SIG-M5 treated with dmso at 0.1 percent for 504 hours (cell line): ENCODE data around the gene TSGA10.
"Not testable (repeated sequence)": the region's sequence is repeated elsewhere in the genome, so short reads cannot be mapped to it uniquely, and the experiment has no call there.

Source experiments
- DNase-seq: peaks from one replicate; lab custom pipeline; 2025; ENCODE audit not compliant: unreplicated experiment; lab: John Stamatoyannopoulos, UW

The TSGA10 gene

GRCh38 chr2:99081891-99082290 is 72.9 kb downstream of the TSGA10 start:
- DNase-seq: no peak

- no peak for DNase-seq
These were observed 75.5 kb downstream of the TSGA10 start for GRCh38 chr2:99079226-99079625.

DNA sequence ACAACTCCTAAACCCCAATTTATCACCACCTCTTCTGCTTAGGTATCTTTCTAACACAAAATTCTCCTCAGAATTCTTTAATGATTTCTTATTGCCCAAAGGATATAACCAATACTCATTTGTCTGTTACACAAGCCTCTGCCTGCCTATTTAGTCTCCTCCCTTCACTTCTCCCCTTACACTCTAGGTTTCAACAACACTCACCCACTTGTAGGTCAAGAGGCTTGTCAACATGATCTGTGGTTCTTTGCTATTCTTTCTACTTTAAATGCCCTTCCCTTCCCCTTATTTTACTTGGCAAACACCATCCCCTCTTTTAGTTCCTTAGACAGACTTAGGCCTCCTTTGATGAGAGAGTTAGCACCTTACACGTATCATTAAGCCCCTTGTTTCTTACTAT is 82.2 kb downstream of the TSGA10 start:
- DNase-seq: no peak

GRCh38 chr2:99067871-99068625 is 86.7 kb downstream of the TSGA10 start:
- peak; percentile 59 for DNase-seq

DNA sequence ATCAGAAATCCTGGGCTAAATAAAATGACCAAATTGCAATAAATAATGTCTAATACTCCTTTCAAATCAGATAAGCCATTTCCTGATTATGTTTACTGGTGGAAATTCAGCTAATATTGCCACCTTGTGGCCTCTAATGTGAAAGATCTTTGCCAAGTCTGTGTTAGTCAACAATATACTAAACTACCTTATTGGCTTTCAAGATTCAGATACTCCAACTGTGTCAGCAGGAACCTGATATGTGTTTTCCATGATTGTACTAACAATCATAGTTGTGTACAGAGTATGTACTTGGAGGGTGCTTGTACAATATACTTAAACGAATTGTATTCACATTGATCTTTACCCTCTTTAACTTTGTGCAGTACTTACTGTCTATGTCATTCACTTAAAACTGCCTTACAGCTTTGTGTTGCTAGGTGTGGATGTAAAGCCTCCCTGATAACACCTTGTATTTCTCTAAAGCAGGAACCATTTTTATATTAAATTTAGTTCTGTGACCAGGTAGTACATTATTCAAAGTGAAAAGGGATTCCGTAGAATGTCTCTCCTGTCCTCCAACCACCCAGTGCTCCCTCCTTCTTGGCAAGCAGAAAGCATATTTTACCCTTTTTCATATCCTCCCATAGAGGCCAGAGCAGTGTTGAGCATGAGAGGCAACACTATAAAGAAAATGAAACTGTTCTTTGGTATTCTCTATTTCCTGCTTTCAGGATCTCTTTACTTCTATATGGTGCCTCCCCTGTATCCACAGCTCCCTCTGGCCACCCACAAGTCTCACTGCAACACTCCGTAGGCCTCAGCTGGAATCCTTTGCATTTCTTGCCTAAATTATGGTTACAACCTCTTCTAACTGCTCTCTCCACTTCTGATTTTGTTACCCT is 88.4 kb downstream of the TSGA10 start:
- peak; percentile 88 for DNase-seq

GRCh38 chr2:99049187-99049586 is 105.6 kb downstream of the TSGA10 start:
- DNase-seq: not testable (repeated sequence)

DNA sequence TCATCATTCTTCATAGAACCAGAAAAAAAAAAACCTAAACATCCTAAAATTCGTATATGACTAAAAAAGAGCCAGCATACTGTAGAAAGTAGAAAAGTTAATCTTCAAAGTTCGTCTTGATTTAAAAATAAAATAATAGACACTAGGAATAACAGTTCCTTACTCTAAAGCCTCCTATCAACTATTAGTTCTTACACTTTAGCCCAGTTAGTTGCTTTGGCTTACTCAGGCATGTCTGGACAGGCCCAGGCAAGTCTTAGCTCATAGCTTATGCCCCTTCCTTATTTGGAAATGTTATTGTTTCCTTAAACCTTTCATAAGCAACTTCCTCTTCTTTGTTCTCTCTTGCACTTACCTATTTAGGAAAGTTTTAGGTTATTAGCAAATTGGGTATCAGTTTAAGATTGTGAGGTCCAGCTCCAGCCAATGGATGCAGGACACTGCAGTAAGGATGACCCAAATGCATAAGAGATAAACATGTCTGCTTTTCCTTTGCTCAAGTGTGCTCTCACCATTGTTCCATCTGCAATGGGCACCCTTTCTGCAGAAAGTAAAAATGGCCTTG is 113.9 kb downstream of the TSGA10 start:
- peak; percentile 75 for DNase-seq

DNA sequence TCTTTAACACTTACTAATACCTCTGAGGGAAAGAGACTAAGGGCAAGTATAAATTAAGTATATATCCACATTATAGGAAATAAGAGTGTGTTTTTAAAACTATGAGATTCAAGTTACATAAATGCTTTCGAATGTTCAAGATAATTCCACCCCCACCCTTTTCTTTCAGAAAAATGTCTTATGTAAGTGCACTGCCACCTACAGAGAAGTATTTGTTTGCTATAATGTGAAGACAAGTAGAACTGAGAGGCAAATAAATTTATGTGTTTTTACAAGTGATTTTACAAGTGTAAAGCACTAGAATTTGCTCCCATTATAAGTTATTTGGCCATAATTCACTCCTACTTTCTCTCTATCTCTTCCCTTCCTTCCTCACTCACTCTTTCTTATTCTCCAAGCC is 118.8 kb downstream of the TSGA10 start:
- DNase-seq: peak; percentile 9

DNA sequence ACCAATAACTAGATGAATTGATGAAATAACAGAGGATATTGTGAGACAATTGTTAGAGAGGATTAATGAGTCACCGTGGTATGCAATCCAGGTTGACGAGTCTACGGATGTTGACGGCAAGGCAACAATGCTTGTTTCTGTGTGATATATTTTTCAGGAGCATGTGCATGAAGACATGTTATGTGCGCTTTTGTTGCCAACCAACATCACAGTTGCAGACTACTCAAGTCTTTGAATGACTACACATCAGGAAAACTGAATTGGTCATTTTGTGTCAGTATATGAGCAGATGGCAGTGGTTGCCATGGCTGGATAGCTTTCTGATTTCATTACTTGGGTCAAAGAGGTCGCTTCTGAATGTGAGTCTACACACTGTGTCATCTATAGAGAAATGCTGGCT is 122.0 kb downstream of the TSGA10 start:
- DNase-seq: no peak

DNA sequence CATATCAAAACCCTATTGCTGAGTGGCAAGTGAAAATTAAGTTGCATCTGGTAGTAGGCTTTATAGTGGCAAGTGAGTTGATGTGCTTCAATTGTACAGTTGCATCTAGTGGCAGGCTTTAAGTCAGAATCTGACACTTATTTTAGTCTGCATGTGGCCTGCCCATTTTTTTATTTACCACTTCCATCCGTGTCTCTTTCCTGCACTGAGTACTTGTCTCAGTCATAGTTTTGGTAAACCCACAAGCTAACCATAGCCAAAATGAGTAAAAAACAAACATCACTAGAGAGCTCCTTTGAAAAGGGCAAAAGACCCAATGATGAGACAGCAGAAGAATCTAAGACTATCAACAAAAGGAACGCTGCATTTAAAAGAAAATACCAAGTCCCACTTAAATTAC is 122.7 kb downstream of the TSGA10 start:
- no peak for DNase-seq

GRCh38 chr2:99031481-99031880 is 123.3 kb downstream of the TSGA10 start:
- no peak for DNase-seq

GRCh38 chr2:99028558-99028957 is 126.2 kb downstream of the TSGA10 start:
- DNase-seq: no peak

DNA sequence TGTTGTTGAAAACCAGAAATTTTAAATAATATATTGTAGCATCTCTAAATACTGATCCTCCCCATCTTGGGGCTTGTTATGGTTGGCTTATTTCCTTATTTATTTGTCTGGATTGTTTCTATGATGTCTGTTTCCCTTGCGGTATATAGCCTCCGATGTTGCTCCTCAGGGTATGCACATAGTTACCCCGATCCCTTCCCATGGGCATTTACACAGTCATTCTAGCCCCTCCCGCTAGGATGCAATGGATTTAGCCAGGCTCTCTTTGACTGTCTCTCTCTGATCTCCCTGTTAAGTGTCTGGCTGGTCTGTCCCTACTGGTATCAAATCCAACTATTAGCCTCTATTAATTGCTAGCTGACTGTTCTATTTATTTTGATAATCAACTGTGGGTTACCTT is 126.9 kb downstream of the TSGA10 start:
- no peak for DNase-seq

DNA sequence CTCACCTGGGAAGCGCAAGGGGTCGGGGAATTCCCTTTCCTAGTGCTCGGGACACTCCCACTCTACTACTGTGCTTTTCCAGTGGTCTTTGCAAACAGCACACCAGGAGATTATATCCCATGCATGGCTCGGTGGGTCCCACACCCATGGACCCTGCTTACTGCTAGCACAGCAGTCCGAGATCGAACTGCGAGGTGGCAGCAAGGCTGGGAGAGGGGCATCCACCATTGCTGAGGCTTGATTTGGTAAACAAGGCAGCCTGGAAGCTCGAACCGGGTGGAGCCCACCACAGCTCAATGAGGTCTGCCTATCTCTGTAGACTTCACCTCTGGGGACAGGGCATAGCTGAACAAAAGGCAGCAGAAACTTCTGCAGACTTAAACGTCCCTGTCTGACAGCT is 154.0 kb downstream of the TSGA10 start:
- DNase-seq: no peak

GRCh38 chr2:98988695-98989094 is 166.0 kb downstream of the TSGA10 start:
- not testable (repeated sequence) for DNase-seq

GRCh38 chr2:98985905-98986666 is 168.7 kb downstream of the TSGA10 start:
- DNase-seq: peak; percentile 30

DNA sequence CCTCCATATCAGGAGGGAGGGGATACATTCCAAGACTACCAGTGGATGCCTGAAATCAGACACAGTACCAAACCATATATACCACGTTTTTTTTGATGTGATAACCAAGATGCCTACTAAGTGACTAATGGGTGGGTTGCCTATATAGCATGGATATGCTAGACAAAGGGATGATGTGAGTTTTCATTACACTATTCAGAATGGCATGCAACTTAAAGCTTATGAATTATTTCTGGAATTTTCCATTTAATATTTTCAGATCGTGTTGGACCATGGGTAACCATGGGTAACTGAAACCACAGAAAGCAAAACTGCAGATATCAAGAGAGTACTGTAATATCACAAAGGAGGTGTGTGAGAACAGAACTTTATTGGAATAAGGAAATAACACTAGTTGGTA is 179.1 kb downstream of the TSGA10 start:
- DNase-seq: no peak

DNA sequence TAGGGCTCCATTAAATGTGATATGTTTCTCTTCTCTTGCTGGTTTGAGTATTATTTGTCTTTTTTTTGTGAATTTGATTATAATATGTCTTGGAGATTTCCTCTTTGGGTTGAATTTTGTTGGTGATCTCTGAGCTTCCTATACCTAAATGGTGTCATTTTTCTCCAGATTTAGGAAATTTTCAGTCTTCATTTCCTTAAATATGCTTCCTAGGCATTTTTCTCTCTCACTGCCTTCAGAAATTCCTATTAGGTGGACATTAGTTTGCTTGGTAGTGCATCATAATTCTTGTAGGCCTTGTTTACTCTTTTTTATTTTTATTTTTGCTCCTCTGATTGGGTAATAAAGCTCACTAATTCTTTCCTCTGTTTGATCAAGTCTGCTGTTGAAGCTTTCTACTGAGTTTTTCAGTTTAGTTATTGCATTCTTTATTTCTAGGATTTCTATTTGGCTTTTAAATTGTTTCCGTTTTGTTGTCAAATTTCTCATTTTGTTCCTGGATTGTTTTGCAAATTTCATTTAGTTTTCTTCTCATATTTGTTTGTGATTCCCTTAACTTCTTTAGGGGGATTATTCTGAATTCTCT is 182.1 kb downstream of the TSGA10 start:
- no peak for DNase-seq

GRCh38 chr2:98959810-98960507 is 194.8 kb downstream of the TSGA10 start:
- DNase-seq: no peak

DNA sequence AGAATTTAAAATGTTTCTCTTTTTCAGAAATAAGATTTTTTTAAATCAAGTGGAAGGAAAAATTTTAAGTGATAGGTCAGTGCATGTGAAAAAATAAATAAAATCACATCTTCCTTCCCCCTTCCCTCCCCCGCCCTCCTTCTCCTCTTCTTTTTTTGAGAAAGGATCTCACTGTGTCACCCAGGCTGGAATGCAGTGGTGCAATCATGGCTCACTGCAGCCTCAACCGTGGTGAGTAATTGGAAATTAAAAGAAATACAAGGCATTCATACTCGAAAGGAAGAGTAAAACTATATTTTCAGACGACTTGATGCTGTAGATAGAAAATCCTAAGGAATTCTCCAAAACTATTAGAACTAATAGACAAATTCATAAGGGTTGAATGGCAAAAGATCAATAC is 201.8 kb downstream of the TSGA10 start:
- no peak for DNase-seq
